Activated CD4-positive, alpha-beta T cell treated with anti-CD3 and anti-CD28 coated beads, Interleukin-2, amount 10 ng/mL, durations not matched to agents 24 days and 14 days (primary cell): ENCODE data around the gene WDR70. TPM values are rescaled to one million over a fixed set of nuclear protein-coding genes. Genes with fewer than 3 reads are reported as not detected.
"Not testable (repeated sequence)": the region's sequence is repeated elsewhere in the genome, so short reads cannot be mapped to it uniquely, and the experiment has no call there.

Source experiments
- DNase-seq: peaks from one replicate; pipeline ENCODE4 v3.0.0; 2022
- H3K27ac Mint-ChIP-seq: one replicate; pipeline ENCODE4 v1.8.0; 2022; ENCODE audit warnings: mild to moderate bottlenecking, mixed read lengths
- H3K27me3 Mint-ChIP-seq: one replicate; pipeline ENCODE4 v1.8.0; 2022; ENCODE audit warnings: mixed read lengths
- H3K36me3 Mint-ChIP-seq: one replicate; pipeline ENCODE4 v1.8.0; 2022; ENCODE audit warnings: low read depth, mild to moderate bottlenecking, mixed read lengths
- H3K4me1 Mint-ChIP-seq: one replicate; pipeline ENCODE4 v1.8.0; 2021; ENCODE audit warnings: mixed read lengths
- H3K4me3 Mint-ChIP-seq: one replicate; pipeline ENCODE4 v1.8.0; 2022; ENCODE audit warnings: mild to moderate bottlenecking, moderate library complexity, mixed read lengths
- H3K9me3 Mint-ChIP-seq: one replicate; pipeline ENCODE4 v1.8.0; 2021; ENCODE audit warnings: mixed read lengths
- intact Hi-C: fragments of 100-400 bp; cut with micrococcal nuclease; formaldehyde crosslinking; loops from one replicate; pipeline ENCODE4 v1.15.1; 2023
- total RNA-seq: library from RNA; stranded (reverse); gene quantifications from 2 replicates; pipeline ENCODE4 v1.2.3, GENCODE V29; 2022

The WDR70 gene
- total RNA-seq, 1 donor from 2014 or later: 48.9 TPM

GRCh38 chr5:37679903-37680302 lies 300.8 kb downstream of the WDR70 start:
- DNase-seq, H3K27ac Mint-ChIP-seq: not testable (repeated sequence)
- H3K9me3 Mint-ChIP-seq: peaks cover 32% of the 10 kb centered on the region

GRCh38 chr5:37683072-37683471 lies 304.0 kb downstream of the WDR70 start:
- DNase-seq: no peak
- Mint-ChIP-seq H3K27ac (no peak overlapping the region), H3K36me3 (peaks cover 5% of the 10 kb centered on the region), H3K4me1 (no peaks in the 10 kb centered on the region), H3K9me3 (peaks cover 37% of the 10 kb centered on the region), H3K27me3 (no peaks in the 10 kb centered on the region), H3K4me3 (no peak overlapping the region)
- intact Hi-C loops: no loop called here

More at GRCh38 chr5:37679903-37680302, 300.8 kb downstream of the WDR70 start:
- H3K4me1 Mint-ChIP-seq, intact Hi-C loops, H3K27me3 Mint-ChIP-seq, H3K36me3 Mint-ChIP-seq, H3K4me3 Mint-ChIP-seq: not testable (repeated sequence)

GRCh38 chr5:37685211-37685610 lies 306.1 kb downstream of the WDR70 start:
- H3K4me1 Mint-ChIP-seq: no peaks in the 10 kb centered on the region
- no peak for DNase-seq
- H3K36me3 Mint-ChIP-seq: peaks cover 9% of the 10 kb centered on the region
- H3K27me3 Mint-ChIP-seq: no peaks in the 10 kb centered on the region
- no peak overlapping the region for H3K27ac Mint-ChIP-seq
- peaks cover 39% of the 10 kb centered on the region for H3K9me3 Mint-ChIP-seq
- H3K4me3 Mint-ChIP-seq: no peak overlapping the region
- intact Hi-C loops: no loop called here

- intact Hi-C loops: no loop called here
- Mint-ChIP-seq H3K9me3 (peaks cover 40% of the 10 kb centered on the region), H3K4me1 (no peaks in the 10 kb centered on the region), H3K27ac (no peak overlapping the region), H3K4me3 (no peak overlapping the region), H3K36me3 (peaks cover 9% of the 10 kb centered on the region), H3K27me3 (no peaks in the 10 kb centered on the region)
- DNase-seq: no peak
Measured at GRCh38 chr5:37685816-37686215, 306.7 kb downstream of the WDR70 start.

GRCh38 chr5:37688925-37689324 lies 309.8 kb downstream of the WDR70 start:
- intact Hi-C loops, H3K4me3 Mint-ChIP-seq, DNase-seq, H3K27ac Mint-ChIP-seq, H3K4me1 Mint-ChIP-seq, H3K36me3 Mint-ChIP-seq, H3K27me3 Mint-ChIP-seq: not testable (repeated sequence)
- peaks cover 18% of the 10 kb centered on the region for H3K9me3 Mint-ChIP-seq

GRCh38 chr5:37694333-37694732 lies 315.2 kb downstream of the WDR70 start:
- H3K4me1 Mint-ChIP-seq, H3K36me3 Mint-ChIP-seq, H3K27me3 Mint-ChIP-seq, H3K27ac Mint-ChIP-seq, intact Hi-C loops, DNase-seq, H3K4me3 Mint-ChIP-seq: not testable (repeated sequence)
- peaks cover 10% of the 10 kb centered on the region for H3K9me3 Mint-ChIP-seq

GRCh38 chr5:37694867-37695266 lies 315.7 kb downstream of the WDR70 start:
- no peak overlapping the region for H3K27ac Mint-ChIP-seq
- DNase-seq: no peak
- no peaks in the 10 kb centered on the region for H3K27me3 Mint-ChIP-seq
- H3K4me3 Mint-ChIP-seq: no peak overlapping the region
- H3K9me3 Mint-ChIP-seq: peaks cover 8% of the 10 kb centered on the region
- intact Hi-C loops: no loop called here
- no peaks in the 10 kb centered on the region for H3K4me1 Mint-ChIP-seq
- peaks cover 5% of the 10 kb centered on the region for H3K36me3 Mint-ChIP-seq

GRCh38 chr5:37695647-37696046 lies 316.5 kb downstream of the WDR70 start:
- DNase-seq: no peak
- Mint-ChIP-seq H3K4me3 (no peak overlapping the region), H3K9me3 (peaks cover 5% of the 10 kb centered on the region), H3K27me3 (no peaks in the 10 kb centered on the region), H3K27ac (no peak overlapping the region), H3K4me1 (no peaks in the 10 kb centered on the region), H3K36me3 (peaks cover 4% of the 10 kb centered on the region)
- intact Hi-C loops: no loop called here

GRCh38 chr5:37696190-37697021 lies 317.3 kb downstream of the WDR70 start:
- no peak overlapping the region for H3K4me3 Mint-ChIP-seq

GRCh38 chr5:37701868-37702267 lies 322.8 kb downstream of the WDR70 start:
- Mint-ChIP-seq H3K9me3 (no peaks in the 10 kb centered on the region), H3K36me3 (peaks cover 16% of the 10 kb centered on the region), H3K4me3 (no peak overlapping the region), H3K4me1 (no peaks in the 10 kb centered on the region), H3K27me3 (no peaks in the 10 kb centered on the region), H3K27ac (no peak overlapping the region)
- DNase-seq: no peak
- intact Hi-C loops: no loop called here

More at GRCh38 chr5:37696190-37697021, 317.3 kb downstream of the WDR70 start:
- intact Hi-C loops: no loop called here
- Mint-ChIP-seq H3K9me3 (peaks cover 2% of the 10 kb centered on the region), H3K4me1 (no peaks in the 10 kb centered on the region), H3K27me3 (no peaks in the 10 kb centered on the region), H3K27ac (no peak overlapping the region), H3K36me3 (peaks cover 6% of the 10 kb centered on the region)
- DNase-seq: no peak

- no peaks in the 10 kb centered on the region for H3K27me3 Mint-ChIP-seq
- intact Hi-C loops: no loop called here
- no peaks in the 10 kb centered on the region for H3K4me1 Mint-ChIP-seq
- H3K27ac Mint-ChIP-seq: no peak overlapping the region
- H3K36me3 Mint-ChIP-seq: peaks cover 16% of the 10 kb centered on the region
- H3K4me3 Mint-ChIP-seq: no peak overlapping the region
- H3K9me3 Mint-ChIP-seq: no peaks in the 10 kb centered on the region
- DNase-seq: no peak
Measured at GRCh38 chr5:37703841-37704241, 324.7 kb downstream of the WDR70 start.

- Mint-ChIP-seq H3K27ac (no peak overlapping the region), H3K4me1 (no peaks in the 10 kb centered on the region), H3K9me3 (no peaks in the 10 kb centered on the region), H3K36me3 (peaks cover 14% of the 10 kb centered on the region), H3K4me3 (no peak overlapping the region), H3K27me3 (no peaks in the 10 kb centered on the region)
- intact Hi-C loops: no loop called here
- no peak for DNase-seq
Measured at GRCh38 chr5:37704406-37704805, 325.3 kb downstream of the WDR70 start.

GRCh38 chr5:37709020-37709419 lies 329.9 kb downstream of the WDR70 start:
- no peak overlapping the region for H3K4me3 Mint-ChIP-seq
- peaks cover 7% of the 10 kb centered on the region for H3K4me1 Mint-ChIP-seq
- intact Hi-C loops: loop anchor here (5.0 kb wide), 1 partner anchor 42 kb away; no protein-coding TSS in a partner anchor
- peaks cover 6% of the 10 kb centered on the region for H3K36me3 Mint-ChIP-seq
- no peak overlapping the region for H3K27ac Mint-ChIP-seq
- no peak for DNase-seq
- no peaks in the 10 kb centered on the region for H3K9me3 Mint-ChIP-seq
- H3K27me3 Mint-ChIP-seq: no peaks in the 10 kb centered on the region

- Mint-ChIP-seq H3K9me3 (no peaks in the 10 kb centered on the region), H3K36me3 (peaks cover 5% of the 10 kb centered on the region), H3K4me3 (no peak overlapping the region), H3K27ac (no peak overlapping the region), H3K27me3 (no peaks in the 10 kb centered on the region), H3K4me1 (peaks cover 7% of the 10 kb centered on the region)
- intact Hi-C loops: no loop called here
- no peak for DNase-seq
Measured at GRCh38 chr5:37710965-37711364, 331.8 kb downstream of the WDR70 start.

GRCh38 chr5:37712750-37713149 lies 333.6 kb downstream of the WDR70 start:
- peaks cover 7% of the 10 kb centered on the region for H3K4me1 Mint-ChIP-seq
- H3K9me3 Mint-ChIP-seq: no peaks in the 10 kb centered on the region
- H3K36me3 Mint-ChIP-seq: peaks cover 3% of the 10 kb centered on the region
- intact Hi-C loops: no loop called here
- H3K27ac Mint-ChIP-seq: no peak overlapping the region
- H3K27me3 Mint-ChIP-seq: no peaks in the 10 kb centered on the region
- no peak for DNase-seq
- H3K4me3 Mint-ChIP-seq: no peak overlapping the region
